Osteocyte (in vitro differentiated cells): ENCODE measurements around the gene NAPA. TPM values are rescaled to one million over a fixed set of nuclear protein-coding genes. Genes with fewer than 3 reads are reported as not detected.

Experiments used
- DNase-seq: peaks from one replicate; pipeline ENCODE4 v3.0.0; 2021; ENCODE audit warnings: mixed read lengths; ENCODE audit not compliant: unreplicated experiment; ENCODE audit errors: extremely low spot score
- H3K27ac Mint-ChIP-seq: one replicate; pipeline ENCODE4 v1.8.0; 2021; ENCODE audit warnings: mild to moderate bottlenecking, mixed read lengths; ENCODE audit not compliant: unreplicated experiment
- H3K27me3 Mint-ChIP-seq: one replicate; pipeline ENCODE4 v1.8.0; 2021; ENCODE audit warnings: mixed read lengths; ENCODE audit not compliant: unreplicated experiment
- H3K36me3 Mint-ChIP-seq: one replicate; pipeline ENCODE4 v1.8.0; 2021; ENCODE audit warnings: mixed read lengths; ENCODE audit not compliant: unreplicated experiment
- H3K4me1 Mint-ChIP-seq: one replicate; pipeline ENCODE4 v1.8.0; 2021; ENCODE audit warnings: mixed read lengths; ENCODE audit not compliant: unreplicated experiment
- H3K4me3 Mint-ChIP-seq: one replicate; pipeline ENCODE4 v1.8.0; 2021; ENCODE audit warnings: mild to moderate bottlenecking, moderate library complexity, mixed read lengths; ENCODE audit not compliant: unreplicated experiment
- H3K9me3 Mint-ChIP-seq: one replicate; pipeline ENCODE4 v1.8.0; 2021; ENCODE audit warnings: mixed read lengths; ENCODE audit not compliant: unreplicated experiment
- total RNA-seq: library from RNA; stranded (reverse); gene quantifications from 2 replicates; pipeline ENCODE4 v1.2.1, GENCODE V29; 2021
- TF ChIP-seq, protein P1 (sequence below): fragments of 200-600 bp; sonication (generic); IDR thresholded peaks from 2 replicates; pipeline ENCODE4 v1.5.0; 2021; ENCODE audit warnings: antibody characterized with exemption, mild to moderate bottlenecking, moderate library complexity

NAPA gene
- total RNA-seq, 1 donor from 2014 or later, result 104 TPM

DNA sequence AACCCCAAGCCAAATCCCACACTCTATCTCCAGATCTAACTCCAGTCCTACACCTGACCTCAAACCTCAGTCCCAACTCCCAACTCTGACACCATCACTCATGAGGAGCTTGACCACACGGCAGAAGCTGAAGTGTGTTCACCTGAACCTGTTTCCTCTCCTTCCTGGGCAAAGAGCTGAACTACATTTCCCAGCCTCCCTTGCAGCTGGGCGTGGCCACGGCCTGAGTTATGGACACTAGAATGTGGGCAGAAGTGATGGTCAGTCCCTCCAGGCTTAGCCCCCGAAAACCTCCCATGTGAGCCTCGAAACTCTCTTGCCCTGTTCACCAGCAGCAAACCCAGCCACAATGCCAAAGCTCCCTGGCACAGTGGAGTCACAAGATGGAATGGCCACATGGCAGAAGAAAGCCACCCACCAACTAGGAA is 76.1 kb downstream of the NAPA start:
- no peak overlapping the region for H3K4me3 Mint-ChIP-seq
- DNase-seq, result no peak
- no peak overlapping the region for H3K27ac Mint-ChIP-seq
- no peaks in the 10 kb centered on the region for H3K36me3 Mint-ChIP-seq
- no peaks in the 10 kb centered on the region for H3K9me3 Mint-ChIP-seq
- H3K27me3 Mint-ChIP-seq, result peaks cover 25% of the 10 kb centered on the region
- H3K4me1 Mint-ChIP-seq, result peaks cover 3% of the 10 kb centered on the region
- TF ChIP-seq, protein P1, sequence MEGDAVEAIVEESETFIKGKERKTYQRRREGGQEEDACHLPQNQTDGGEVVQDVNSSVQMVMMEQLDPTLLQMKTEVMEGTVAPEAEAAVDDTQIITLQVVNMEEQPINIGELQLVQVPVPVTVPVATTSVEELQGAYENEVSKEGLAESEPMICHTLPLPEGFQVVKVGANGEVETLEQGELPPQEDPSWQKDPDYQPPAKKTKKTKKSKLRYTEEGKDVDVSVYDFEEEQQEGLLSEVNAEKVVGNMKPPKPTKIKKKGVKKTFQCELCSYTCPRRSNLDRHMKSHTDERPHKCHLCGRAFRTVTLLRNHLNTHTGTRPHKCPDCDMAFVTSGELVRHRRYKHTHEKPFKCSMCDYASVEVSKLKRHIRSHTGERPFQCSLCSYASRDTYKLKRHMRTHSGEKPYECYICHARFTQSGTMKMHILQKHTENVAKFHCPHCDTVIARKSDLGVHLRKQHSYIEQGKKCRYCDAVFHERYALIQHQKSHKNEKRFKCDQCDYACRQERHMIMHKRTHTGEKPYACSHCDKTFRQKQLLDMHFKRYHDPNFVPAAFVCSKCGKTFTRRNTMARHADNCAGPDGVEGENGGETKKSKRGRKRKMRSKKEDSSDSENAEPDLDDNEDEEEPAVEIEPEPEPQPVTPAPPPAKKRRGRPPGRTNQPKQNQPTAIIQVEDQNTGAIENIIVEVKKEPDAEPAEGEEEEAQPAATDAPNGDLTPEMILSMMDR, result no peak

Other genes with a start within 250 kb of the NAPA start
- gene INAFM1, start 240.2 kb downstream of the NAPA start, total RNA-seq, result 16.7 and 17.4 TPM in 2 replicates
- 0.48 and 0.65 TPM in 2 replicates for gene C5AR1, start 205.2 kb downstream of the NAPA start, total RNA-seq
- gene C5AR2, start 182.9 kb downstream of the NAPA start, total RNA-seq, result 0.08 TPM in 1 of 2 replicates, not detected in the other
- gene DHX34, start 165.7 kb downstream of the NAPA start, total RNA-seq, result 17.5 and 19.2 TPM in 2 replicates
- 93.8 and 99.0 TPM in 2 replicates for gene MEIS3, start 95.5 kb downstream of the NAPA start, total RNA-seq
- 0.05 TPM in 1 of 2 replicates, not detected in the other for gene SLC8A2, start 43.2 kb downstream of the NAPA start, total RNA-seq
- 14.5 and 21.9 TPM in 2 replicates for gene KPTN, start 30.8 kb downstream of the NAPA start, total RNA-seq
- not detected in 2 replicates for gene ZNF541, start 58.1 kb upstream of the NAPA start, total RNA-seq
- 17.1 and 20.4 TPM in 2 replicates for gene BICRA, start 94.1 kb upstream of the NAPA start, total RNA-seq
- 440 and 443 TPM in 2 replicates for gene EHD2, start 198.4 kb upstream of the NAPA start, total RNA-seq
- 231 and 232 TPM in 2 replicates for gene NOP53, start 230.5 kb upstream of the NAPA start, total RNA-seq